Body of pancreas (tissue), 4 donors: ENCODE results near the gene PIK3CB.

Source experiments
- POLR2A ChIP-seq, 3 donors: fragments of 450-650 bp; IDR thresholded peaks; one replicate each; pipeline ENCODE4 v1.6.1; 2016; ENCODE audit warnings: antibody characterized with exemption in 3 of 3, mild to moderate bottlenecking in 2 of 3
- TF ChIP-seq, protein P1 (sequence below), 7 experiments: fragments of 450-650 bp in 4 of 7; fragments of 200-600 bp in 3 of 7; sonication (generic) in 3 of 7; IDR thresholded peaks; one replicate each; pipeline ENCODE4 v1.5.1; 2016 to 2019; ENCODE audit warnings: antibody characterized with exemption in 7 of 7

DNA sequence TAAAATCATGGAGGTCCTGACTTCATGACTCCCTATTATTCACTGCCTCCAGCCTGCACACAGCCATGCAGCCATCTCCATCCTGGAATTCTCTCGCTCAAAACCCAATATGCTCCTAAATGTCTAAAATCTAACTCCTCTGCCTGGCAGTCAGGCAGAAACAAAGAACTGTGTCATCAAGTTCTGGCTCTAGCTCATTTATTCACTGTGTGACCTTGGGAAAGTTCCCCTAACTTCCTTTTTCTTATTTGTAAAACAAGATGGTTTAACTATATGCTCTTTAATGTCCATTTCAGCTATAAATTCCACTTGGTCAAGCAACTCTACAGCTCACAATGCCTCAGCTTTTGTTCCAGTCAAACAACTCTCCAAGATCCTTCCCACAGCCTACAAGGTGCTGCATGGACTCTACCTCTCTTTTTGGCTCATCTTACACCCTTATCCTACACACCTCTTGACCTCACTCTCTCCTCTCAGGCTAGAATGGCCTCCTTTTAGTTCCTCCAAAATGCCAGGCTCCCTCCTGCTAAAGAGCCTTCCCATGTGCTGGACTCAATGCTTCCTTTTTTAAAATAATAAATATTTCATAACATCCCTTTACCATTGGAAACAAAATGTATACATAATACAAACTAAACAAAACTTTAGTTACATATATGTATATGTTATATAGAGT is 16.4 kb downstream of the PIK3CB start:
- TF ChIP-seq, protein P1, sequence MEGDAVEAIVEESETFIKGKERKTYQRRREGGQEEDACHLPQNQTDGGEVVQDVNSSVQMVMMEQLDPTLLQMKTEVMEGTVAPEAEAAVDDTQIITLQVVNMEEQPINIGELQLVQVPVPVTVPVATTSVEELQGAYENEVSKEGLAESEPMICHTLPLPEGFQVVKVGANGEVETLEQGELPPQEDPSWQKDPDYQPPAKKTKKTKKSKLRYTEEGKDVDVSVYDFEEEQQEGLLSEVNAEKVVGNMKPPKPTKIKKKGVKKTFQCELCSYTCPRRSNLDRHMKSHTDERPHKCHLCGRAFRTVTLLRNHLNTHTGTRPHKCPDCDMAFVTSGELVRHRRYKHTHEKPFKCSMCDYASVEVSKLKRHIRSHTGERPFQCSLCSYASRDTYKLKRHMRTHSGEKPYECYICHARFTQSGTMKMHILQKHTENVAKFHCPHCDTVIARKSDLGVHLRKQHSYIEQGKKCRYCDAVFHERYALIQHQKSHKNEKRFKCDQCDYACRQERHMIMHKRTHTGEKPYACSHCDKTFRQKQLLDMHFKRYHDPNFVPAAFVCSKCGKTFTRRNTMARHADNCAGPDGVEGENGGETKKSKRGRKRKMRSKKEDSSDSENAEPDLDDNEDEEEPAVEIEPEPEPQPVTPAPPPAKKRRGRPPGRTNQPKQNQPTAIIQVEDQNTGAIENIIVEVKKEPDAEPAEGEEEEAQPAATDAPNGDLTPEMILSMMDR (IDR thresholded peaks at IDR 0.05), result no peak
- TF ChIP-seq POLR2A (IDR thresholded peaks at IDR 0.05), result no peak
